Smooth muscle cell (in vitro differentiated cells): ENCODE measurements around the gene YJEFN3. TPM values are rescaled to one million over a fixed set of nuclear protein-coding genes. Genes with fewer than 3 reads are reported as not detected.
A peak's percentile ranks its signal among the peaks of the same experiment; 100 is the strongest.

ENCODE experiments used
- DNase-seq: peaks from one replicate; lab custom pipeline; 2025; ENCODE audit not compliant: unreplicated experiment; lab: John Stamatoyannopoulos, UW
- H2AFZ ChIP-seq: fragments of 200-600 bp; sonication (generic); 2 replicates; pipeline ENCODE4 v1.6.0; 2016; ENCODE audit warnings: antibody characterized with exemption, low read depth, mild to moderate bottlenecking
- H3F3A ChIP-seq: fragments of 200-600 bp; sonication (generic); 2 replicates; pipeline ENCODE4 v1.6.0; 2017; ENCODE audit warnings: antibody characterized with exemption, low read depth
- H3K27ac ChIP-seq: fragments of 200-600 bp; sonication (generic); 2 replicates; pipeline ENCODE4 v1.5.1; 2016; ENCODE audit warnings: low read depth, mild to moderate bottlenecking
- H3K27me3 ChIP-seq: fragments of 200-600 bp; sonication (generic); 2 replicates; pipeline ENCODE4 v1.6.1; 2016; ENCODE audit warnings: low read depth, mild to moderate bottlenecking
- H3K36me3 ChIP-seq: fragments of 200-600 bp; sonication (generic); 2 replicates; pipeline ENCODE4 v1.5.1; 2016; ENCODE audit warnings: low read depth
- H3K4me1 ChIP-seq: fragments of 200-600 bp; sonication (generic); 2 replicates; pipeline ENCODE4 v1.5.1; 2016; ENCODE audit warnings: low read depth
- H3K4me2 ChIP-seq: fragments of 200-600 bp; sonication (generic); 2 replicates; pipeline ENCODE4 v1.6.0; 2016; ENCODE audit warnings: mild to moderate bottlenecking
- H3K4me3 ChIP-seq: fragments of 200-600 bp; sonication (generic); 2 replicates; pipeline ENCODE4 v1.5.1; 2016; ENCODE audit warnings: mild to moderate bottlenecking
- H3K79me2 ChIP-seq: fragments of 200-600 bp; sonication (generic); 2 replicates; pipeline ENCODE4 v1.6.0; 2016; ENCODE audit warnings: low read depth, mild to moderate bottlenecking
- H3K9ac ChIP-seq: fragments of 200-600 bp; sonication (generic); 2 replicates; pipeline ENCODE4 v1.6.0; 2016; ENCODE audit warnings: low read depth
- H3K9me3 ChIP-seq: fragments of 200-600 bp; sonication (generic); replicated peaks from 2 replicates; pipeline ENCODE4 v1.5.1; 2016; ENCODE audit warnings: low read depth
- H4K20me1 ChIP-seq: fragments of 200-600 bp; sonication (generic); 2 replicates; pipeline ENCODE4 v1.6.0; 2016; ENCODE audit warnings: low read depth
- CTCF ChIP-seq: fragments of 200-600 bp; sonication (generic); IDR thresholded peaks from 2 replicates; pipeline ENCODE4 v1.5.1; 2017; ENCODE audit warnings: borderline replicate concordance, mild to moderate bottlenecking, antibody characterized with exemption; ENCODE audit not compliant: insufficient read depth, poor library complexity, severe bottlenecking
- WGBS: methylation state at CpG from one replicate; pipeline ENCODE4 v1.1.7; 2016; ENCODE audit warnings: low lambda C conversion rate; 5-methylcytosine and 5-hydroxymethylcytosine counted together
- polyA plus RNA-seq: library from polyadenylated mRNA; unstranded; fragments of >200 nt; fragmentation: Nextera tagmentation; extraction: Ambion mirVana; gene quantifications from 2 replicates; pipeline ENCODE4 v1.2.1, GENCODE V29; 2016
- total RNA-seq: library from RNA; depleted of rRNA; stranded (reverse); fragments of >200 nt; gene quantifications from 2 replicates; pipeline ENCODE4 v1.2.3, GENCODE V29; 2014

Gene YJEFN3
- total and polyA plus RNA-seq, 2 experiments from 2014 or later, result 2.2 to 5.8 TPM

GRCh38 chr19:19537075-19538048, 8.7 kb downstream of the YJEFN3 start:
- Histone ChIP-seq H3K36me3 (no peaks in the 10 kb centered on the region), H3K9ac (no peak overlapping the region), H3K27ac (no peak overlapping the region), H2AFZ (no peak overlapping the region), H3K4me1 (peaks cover 4% of the 10 kb centered on the region), H3F3A (no peaks in the 10 kb centered on the region), H3K4me2 (peak overlapping the region; percentile 98), H3K27me3 (no peaks in the 10 kb centered on the region), H3K4me3 (peak overlapping the region; percentile 53), H4K20me1 (no peaks in the 10 kb centered on the region), H3K79me2 (no peaks in the 10 kb centered on the region), H3K9me3 (no peaks in the 10 kb centered on the region)
- no peak for TF ChIP-seq CTCF
- 84% methylated on average over 49 of the region's 59 CpGs for WGBS
- no peak for DNase-seq

- H3K4me1 ChIP-seq, result peaks cover 4% of the 10 kb centered on the region
- H3K9me3 ChIP-seq, result no peaks in the 10 kb centered on the region
- no peak within 1 kb of the TSS for H3K9ac ChIP-seq
- no peaks in the 10 kb centered on the region for H3K79me2 ChIP-seq
- H3F3A ChIP-seq, result no peaks in the 10 kb centered on the region
- H4K20me1 ChIP-seq, result no peaks in the 10 kb centered on the region
- H3K4me2 ChIP-seq, result peak within 1 kb of the TSS; percentile 98
- DNase-seq, result peak; percentile 39
- no peak within 1 kb of the TSS for H2AFZ ChIP-seq
- H3K27me3 ChIP-seq, result no peaks in the 10 kb centered on the region
- TF ChIP-seq CTCF, result no peak
- H3K36me3 ChIP-seq, result no peaks in the 10 kb centered on the region
- 8% methylated on average over 47 of the region's 56 CpGs for WGBS
- peak within 1 kb of the TSS; percentile 53 for H3K4me3 ChIP-seq
- peak within 1 kb of the TSS; percentile 15 for H3K27ac ChIP-seq
Measured at GRCh38 chr19:19538061-19538784, 9.5 kb downstream of the YJEFN3 start, which contains the start of gene CILP2. TSS of gene CILP2 (plus strand) at chr19:19538265. CDS start at chr19:19538350, 85 bp downstream.

GRCh38 chr19:19538785-19539166, 10.1 kb downstream of the YJEFN3 start:
- Histone ChIP-seq H4K20me1 (no peaks in the 10 kb centered on the region), H3F3A (no peaks in the 10 kb centered on the region), H3K27ac (no peak overlapping the region), H2AFZ (no peak overlapping the region), H3K4me1 (peaks cover 4% of the 10 kb centered on the region), H3K9ac (no peak overlapping the region), H3K4me3 (peak overlapping the region; percentile 53), H3K9me3 (no peaks in the 10 kb centered on the region), H3K36me3 (no peaks in the 10 kb centered on the region), H3K4me2 (peak overlapping the region; percentile 98), H3K79me2 (no peaks in the 10 kb centered on the region), H3K27me3 (no peaks in the 10 kb centered on the region)
- WGBS, result 38% methylated on average over 7 of the region's 7 CpGs
- DNase-seq, result no peak
- TF ChIP-seq CTCF, result no peak
